ENCODE results near the gene PROM1.

DNA sequence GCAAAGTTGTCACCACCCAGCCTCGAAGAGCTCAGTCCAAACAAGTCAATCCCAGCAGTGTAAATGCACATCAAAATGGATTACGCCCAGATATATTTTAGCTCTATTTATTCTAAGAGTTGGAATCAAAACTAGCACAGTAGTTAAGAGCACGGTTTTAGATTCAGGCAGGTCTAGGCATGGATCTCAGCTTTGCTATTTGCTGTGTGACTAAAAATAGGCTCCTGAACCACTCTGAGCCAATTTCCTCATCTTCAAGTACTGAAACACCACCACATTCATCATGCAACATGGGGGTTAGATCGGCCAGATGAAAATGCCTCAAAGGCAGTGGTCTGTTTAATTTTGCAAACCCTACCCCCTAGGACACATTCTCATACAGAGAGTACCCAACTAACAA, 65.0 kb downstream of the PROM1 start:
- TF ChIP-seq, protein P1, sequence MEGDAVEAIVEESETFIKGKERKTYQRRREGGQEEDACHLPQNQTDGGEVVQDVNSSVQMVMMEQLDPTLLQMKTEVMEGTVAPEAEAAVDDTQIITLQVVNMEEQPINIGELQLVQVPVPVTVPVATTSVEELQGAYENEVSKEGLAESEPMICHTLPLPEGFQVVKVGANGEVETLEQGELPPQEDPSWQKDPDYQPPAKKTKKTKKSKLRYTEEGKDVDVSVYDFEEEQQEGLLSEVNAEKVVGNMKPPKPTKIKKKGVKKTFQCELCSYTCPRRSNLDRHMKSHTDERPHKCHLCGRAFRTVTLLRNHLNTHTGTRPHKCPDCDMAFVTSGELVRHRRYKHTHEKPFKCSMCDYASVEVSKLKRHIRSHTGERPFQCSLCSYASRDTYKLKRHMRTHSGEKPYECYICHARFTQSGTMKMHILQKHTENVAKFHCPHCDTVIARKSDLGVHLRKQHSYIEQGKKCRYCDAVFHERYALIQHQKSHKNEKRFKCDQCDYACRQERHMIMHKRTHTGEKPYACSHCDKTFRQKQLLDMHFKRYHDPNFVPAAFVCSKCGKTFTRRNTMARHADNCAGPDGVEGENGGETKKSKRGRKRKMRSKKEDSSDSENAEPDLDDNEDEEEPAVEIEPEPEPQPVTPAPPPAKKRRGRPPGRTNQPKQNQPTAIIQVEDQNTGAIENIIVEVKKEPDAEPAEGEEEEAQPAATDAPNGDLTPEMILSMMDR (IDR thresholded peaks at IDR 0.05): no peak
- TF ChIP-seq POLR2A (IDR thresholded peaks at IDR 0.05; ENCODE audit: low read depth): no peak
- no peak for TF ChIP-seq EP300 (IDR thresholded peaks at IDR 0.05)
- no peak for TF ChIP-seq POLR2AphosphoS5 (IDR thresholded peaks at IDR 0.05)
